Endothelial cell of umbilical vein (primary cell): ENCODE measurements around the gene CBFA2T3.

Experiments
- POLR2A ChIP-seq: IDR thresholded peaks from 2 replicates; pipeline ENCODE4 v1.6.1; 2012; ENCODE audit warnings: low read depth, mild to moderate bottlenecking, control low read depth, low read length
- POLR2AphosphoS5 ChIP-seq: IDR thresholded peaks from 2 replicates; pipeline ENCODE4 v1.6.1; 2012; ENCODE audit warnings: low read depth, mild to moderate bottlenecking, control low read depth, low read length, moderate library complexity; ENCODE audit not compliant: insufficient read depth

GRCh38 chr16:88884569-88885271 lies 92.3 kb downstream of the CBFA2T3 start:
- no peak for TF ChIP-seq POLR2A
- TF ChIP-seq POLR2AphosphoS5 = no peak
